H9 (cell line): ENCODE data around the gene STX11. TPM values are rescaled to one million over a fixed set of nuclear protein-coding genes. Genes with fewer than 3 reads are reported as not detected.

Source experiments
- DNase-seq: peaks from one replicate; pipeline ENCODE4 v3.0.0-alpha.2; 2017
- H2AFZ ChIP-seq: one replicate; pipeline ENCODE4 v1.6.1; 2013; ENCODE audit warnings: mild to moderate bottlenecking, low read length, control low read depth, moderate library complexity
- H2AK5ac ChIP-seq: 2 replicates; pipeline ENCODE4 v1.6.1; 2013; ENCODE audit warnings: low read length, control low read depth, mixed read lengths; ENCODE audit not compliant: insufficient read length
- H2BK120ac ChIP-seq: one replicate; pipeline ENCODE4 v1.6.1; 2013; ENCODE audit warnings: low read depth, mild to moderate bottlenecking, low read length, control low read depth, inconsistent platforms; ENCODE audit not compliant: poor library complexity, severe bottlenecking
- H2BK12ac ChIP-seq: 2 replicates; pipeline ENCODE4 v1.6.1; 2013; ENCODE audit warnings: low read length, control low read depth, mixed read lengths, low read depth; ENCODE audit not compliant: insufficient read length
- H2BK15ac ChIP-seq: 2 replicates; pipeline ENCODE4 v1.6.1; 2013; ENCODE audit warnings: low read depth, low read length, control low read depth
- H2BK20ac ChIP-seq: one replicate; pipeline ENCODE4 v1.6.1; 2013; ENCODE audit warnings: low read depth, mild to moderate bottlenecking, low read length, control low read depth, inconsistent platforms; ENCODE audit not compliant: poor library complexity, severe bottlenecking
- H2BK5ac ChIP-seq: 2 replicates; pipeline ENCODE4 v1.6.1; 2013; ENCODE audit warnings: low read length, control low read depth, mixed read lengths; ENCODE audit not compliant: insufficient read length
- H3K14ac ChIP-seq: 2 replicates; pipeline ENCODE4 v1.6.1; 2013; ENCODE audit warnings: low read length, control low read depth; ENCODE audit not compliant: insufficient read depth
- H3K18ac ChIP-seq: 2 replicates; pipeline ENCODE4 v1.6.1; 2013; ENCODE audit warnings: low read depth, mild to moderate bottlenecking, mixed read lengths, low read length, control low read depth; ENCODE audit not compliant: insufficient read length
- H3K23ac ChIP-seq: 2 replicates; pipeline ENCODE4 v1.6.1; 2013; ENCODE audit warnings: low read length, control low read depth, mixed read lengths, low read depth; ENCODE audit not compliant: insufficient read length
- H3K23me2 ChIP-seq: 2 replicates; pipeline ENCODE4 v1.6.1; 2013; ENCODE audit warnings: low read depth, mild to moderate bottlenecking, mixed read lengths, low read length, control low read depth; ENCODE audit not compliant: insufficient read length, poor library complexity, severe bottlenecking
- H3K27ac ChIP-seq: 2 replicates; pipeline ENCODE4 v1.5.1; 2013; ENCODE audit warnings: low read length, control low read depth, mixed read lengths, low read depth; ENCODE audit not compliant: insufficient read length
- H3K27me3 ChIP-seq: 2 replicates; pipeline ENCODE4 v1.6.1; 2013; ENCODE audit warnings: low read length, control low read depth, inconsistent platforms; ENCODE audit not compliant: insufficient read depth
- H3K4ac ChIP-seq: 2 replicates; pipeline ENCODE4 v1.6.1; 2013; ENCODE audit warnings: low read depth, mild to moderate bottlenecking, control low read depth, inconsistent platforms, low read length, moderate library complexity
- H3K4me1 ChIP-seq: 2 replicates; pipeline ENCODE4 v1.6.1; 2013; ENCODE audit warnings: low read length, control low read depth, inconsistent platforms; ENCODE audit not compliant: insufficient read depth
- H3K4me2 ChIP-seq: 2 replicates; pipeline ENCODE4 v1.6.1; 2013; ENCODE audit warnings: low read length, control low read depth, mixed read lengths; ENCODE audit not compliant: insufficient read length, insufficient read depth
- H3K56ac ChIP-seq: 2 replicates; pipeline ENCODE4 v1.6.1; 2013; ENCODE audit warnings: low read depth, mild to moderate bottlenecking, mixed read lengths, low read length, control low read depth; ENCODE audit not compliant: insufficient read length
- H3K79me1 ChIP-seq: 2 replicates; pipeline ENCODE4 v1.6.1; 2013; ENCODE audit warnings: low read depth, mild to moderate bottlenecking, moderate library complexity, low read length, control low read depth, inconsistent platforms; ENCODE audit not compliant: insufficient read depth, poor library complexity, severe bottlenecking
- H3K79me2 ChIP-seq: 2 replicates; pipeline ENCODE4 v1.6.1; 2013; ENCODE audit warnings: low read length, control low read depth, inconsistent platforms; ENCODE audit not compliant: insufficient read depth
- H3K9ac ChIP-seq: 2 replicates; pipeline ENCODE4 v1.6.1; 2013; ENCODE audit warnings: low read length, control low read depth, mixed read lengths; ENCODE audit not compliant: insufficient read length; ENCODE audit errors: extremely low read depth
- H3K9me3 ChIP-seq: one replicate; pipeline ENCODE4 v1.6.1; 2013; ENCODE audit warnings: low read depth, low read length, inconsistent platforms; ENCODE audit not compliant: control insufficient read depth
- H3T11ph ChIP-seq: one replicate; pipeline ENCODE4 v1.6.1; 2013; ENCODE audit warnings: mild to moderate bottlenecking, low read length, control low read depth, inconsistent platforms
- H4K20me1 ChIP-seq: one replicate; pipeline ENCODE4 v1.6.1; 2013; ENCODE audit not compliant: control insufficient read depth, insufficient read length, insufficient read depth
- H4K5ac ChIP-seq: 2 replicates; pipeline ENCODE4 v1.6.1; 2013; ENCODE audit warnings: low read depth, mild to moderate bottlenecking, mixed read lengths, low read length, control low read depth; ENCODE audit not compliant: insufficient read length
- H4K8ac ChIP-seq: replicated peaks from 2 replicates; pipeline ENCODE4 v1.6.1; 2013; ENCODE audit warnings: low read length, control low read depth, mixed read lengths, low read depth; ENCODE audit not compliant: insufficient read length
- H4K91ac ChIP-seq: 2 replicates; pipeline ENCODE4 v1.6.1; 2013; ENCODE audit warnings: low read depth, mild to moderate bottlenecking, moderate library complexity, mixed read lengths, low read length, control low read depth; ENCODE audit not compliant: insufficient read length
- H3K27ac Mint-ChIP-seq, 3 experiments: 2 replicates in 2 of 3; 3 replicates in 1 of 3; pipeline ENCODE4 v1.8.0; 2020 to 2021; ENCODE audit warnings: mixed read lengths in 3 of 3, mild to moderate bottlenecking in 1 of 3, moderate library complexity in 1 of 3
- H3K27me3 Mint-ChIP-seq: 2 replicates; pipeline ENCODE4 v1.8.0; 2021; ENCODE audit warnings: low read depth, mild to moderate bottlenecking, moderate library complexity, mixed read lengths
- H3K36me3 Mint-ChIP-seq, 3 experiments: 2 replicates in 2 of 3; 3 replicates in 1 of 3; pipeline ENCODE4 v1.8.0; 2020 to 2021; ENCODE audit warnings: low read depth in 3 of 3, mixed read lengths in 3 of 3; ENCODE audit not compliant: insufficient read depth in 1 of 3
- H3K4me1 Mint-ChIP-seq, 2 experiments: 2 replicates each; pipeline ENCODE4 v1.8.0; 2020; ENCODE audit warnings: mixed read lengths in 2 of 2
- H3K4me3 Mint-ChIP-seq, 2 experiments: 2 replicates in 1 of 2; 3 replicates in 1 of 2; pipeline ENCODE4 v1.8.0; 2020 to 2021; ENCODE audit warnings: mild to moderate bottlenecking in 2 of 2, mixed read lengths in 2 of 2, moderate library complexity in 1 of 2
- H3K9me3 Mint-ChIP-seq, 2 experiments: 2 replicates in 1 of 2; 3 replicates in 1 of 2; pipeline ENCODE4 v1.8.0; 2020; ENCODE audit warnings: mild to moderate bottlenecking in 2 of 2, mixed read lengths in 2 of 2, moderate library complexity in 1 of 2
- CTCF ChIP-seq: fragments of 200-600 bp; sonication (generic); conservative IDR thresholded peaks from 3 replicates; pipeline ENCODE4 v1.8.0; 2021; ENCODE audit warnings: antibody characterized with exemption, mild to moderate bottlenecking
- WGBS: extraction: QIAGEN DNeasy Blood & Tissue Kit; methylation state at CpG from one replicate; pipeline ENCODE4 v1.1.7; 2013; ENCODE audit warnings: missing lambda C conversion rate, low lambda C conversion rate, mixed read lengths; ENCODE audit not compliant: insufficient read length; ENCODE audit errors: extremely low coverage; 5-methylcytosine and 5-hydroxymethylcytosine counted together
- total RNA-seq: library from RNA; stranded (reverse); gene quantifications from 2 replicates; pipeline ENCODE4 v1.2.1, GENCODE V29; 2021

The STX11 gene
- total RNA-seq, 1 experiment from 2014 or later, result 0.22 TPM

DNA sequence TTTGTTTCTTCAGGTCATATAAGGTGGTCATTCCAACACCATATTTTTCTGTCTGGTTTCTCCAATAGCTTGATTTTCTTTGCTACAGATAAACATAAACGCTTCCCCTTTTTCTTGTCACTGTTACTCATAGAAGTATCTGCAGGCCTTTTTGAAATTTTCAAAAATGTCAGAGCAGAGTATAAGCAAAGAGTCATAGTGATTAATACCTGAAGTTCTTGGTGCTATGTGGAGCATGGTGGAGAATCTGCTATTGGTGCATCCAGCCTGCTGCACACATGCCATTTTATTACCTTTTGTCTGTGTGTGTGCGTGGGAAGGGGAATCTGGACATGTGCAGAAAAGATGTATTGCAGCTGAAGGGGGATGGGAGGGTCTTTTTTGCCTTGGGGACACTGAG lies 19.7 kb downstream of the STX11 start:
- H4K8ac ChIP-seq, result no peak overlapping the region
- H2AK5ac ChIP-seq, result no peak overlapping the region
- Mint-ChIP-seq H3K4me1 (no peaks in the 10 kb centered on the region), H3K27ac (no peak overlapping the region), H3K4me3 (no peak overlapping the region), H3K9me3 (peaks cover 0 to 3% of the 10 kb centered on the region in 2 experiments; a peak in 1 of 5 replicates), H3K27me3 (peaks cover 4% of the 10 kb centered on the region), H3K36me3 (no peaks in the 10 kb centered on the region)
- no peak overlapping the region for H2BK15ac ChIP-seq
- DNase-seq, result no peak
- no peak overlapping the region for H4K5ac ChIP-seq
- no peak overlapping the region for H2BK12ac ChIP-seq
- no peaks in the 10 kb centered on the region for H3K79me1 ChIP-seq
- H4K20me1 ChIP-seq, result no peaks in the 10 kb centered on the region
- no peak overlapping the region for H3T11ph ChIP-seq
- H3K27me3 ChIP-seq, result no peaks in the 10 kb centered on the region
- H3K23ac ChIP-seq, result no peak overlapping the region
- no peak overlapping the region for H3K4me2 ChIP-seq
- no peak overlapping the region for H3K14ac ChIP-seq
- H3K9me3 ChIP-seq, result no peaks in the 10 kb centered on the region
- no peak overlapping the region for H2AFZ ChIP-seq
- H3K23me2 ChIP-seq, result no peaks in the 10 kb centered on the region
- no CpG with 5 or more reads among the region's 2 CpGs for WGBS
- no peak overlapping the region for H3K56ac ChIP-seq
- H3K4me1 ChIP-seq, result no peaks in the 10 kb centered on the region
- H4K91ac ChIP-seq, result no peak overlapping the region
- no peak overlapping the region for H2BK120ac ChIP-seq
- no peak overlapping the region for H3K9ac ChIP-seq
- H3K4ac ChIP-seq, result no peak overlapping the region
- H2BK20ac ChIP-seq, result no peak overlapping the region
- no peaks in the 10 kb centered on the region for H3K79me2 ChIP-seq
- no peak for TF ChIP-seq CTCF
- no peak overlapping the region for H3K27ac ChIP-seq
- no peak overlapping the region for H2BK5ac ChIP-seq
- no peak overlapping the region for H3K18ac ChIP-seq
